Spleen (tissue), 11 donors: Measurements from ENCODE around the gene ATXN1. TPM values are rescaled to one million over a fixed set of nuclear protein-coding genes. Genes with fewer than 3 reads are reported as not detected.
"Not testable (repeated sequence)": the region's sequence is repeated elsewhere in the genome, so short reads cannot be mapped to it uniquely, and the experiment has no call there.

Experiments used
- DNase-seq: peaks from one replicate; pipeline ENCODE4 v3.0.0-alpha.2; 2020
- H3K27ac ChIP-seq, 8 donors: fragments of 200-600 bp; sonication (generic) in 7 of 8; 1 replicate in 4 of 8; 2 replicates in 4 of 8; pipeline versions ENCODE4 v1.5.0 to v1.8.0; 2016 to 2021; ENCODE audit warnings: inconsistent platforms in 4 of 8, mild to moderate bottlenecking in 4 of 8, moderate library complexity in 1 of 8
- H3K27me3 ChIP-seq, 7 donors: fragments of 200-600 bp; sonication (generic) in 6 of 7; replicated peaks in 1 of 7; 1 replicate in 4 of 7; 2 replicates in 3 of 7; pipeline versions ENCODE4 v1.5.0 to v1.8.0; 2016 to 2021; ENCODE audit warnings: inconsistent platforms in 3 of 7, mild to moderate bottlenecking in 1 of 7
- H3K36me3 ChIP-seq, 6 donors: fragments of 200-600 bp; sonication (generic) in 5 of 6; 1 replicate in 4 of 6; 2 replicates in 2 of 6; pipeline versions ENCODE4 v1.5.0 to v1.8.0; 2016 to 2021; ENCODE audit warnings: inconsistent platforms in 2 of 6
- H3K4me1 ChIP-seq, 6 donors: fragments of 200-600 bp; sonication (generic) in 5 of 6; 1 replicate in 3 of 6; 2 replicates in 3 of 6; pipeline versions ENCODE4 v1.5.0 to v1.8.0; 2016 to 2021; ENCODE audit warnings: inconsistent platforms in 3 of 6
- H3K4me3 ChIP-seq, 8 donors: fragments of 200-600 bp; sonication (generic) in 7 of 8; 1 replicate in 4 of 8; 2 replicates in 4 of 8; pipeline versions ENCODE4 v1.5.0 to v1.8.0; 2016 to 2021; ENCODE audit warnings: inconsistent platforms in 4 of 8, mild to moderate bottlenecking in 4 of 8, moderate library complexity in 2 of 8
- H3K9me3 ChIP-seq, 8 donors: fragments of 200-600 bp; sonication (generic) in 7 of 8; 1 replicate in 4 of 8; 2 replicates in 4 of 8; pipeline versions ENCODE4 v1.5.0 to v1.8.0; 2016 to 2021; ENCODE audit warnings: inconsistent platforms in 4 of 8
- POLR2A ChIP-seq, 3 donors: fragments of 450-650 bp; IDR thresholded peaks; one replicate each; pipeline ENCODE4 v1.5.1; 2017; ENCODE audit warnings: antibody characterized with exemption in 3 of 3, mild to moderate bottlenecking in 1 of 3
- POLR2AphosphoS5 ChIP-seq, 3 donors: sonication (generic); formaldehyde crosslinking; IDR thresholded peaks; one replicate each; pipeline ENCODE4 v1.5.1; 2017; ENCODE audit warnings: antibody characterized with exemption in 3 of 3
- WGBS, 5 donors: extraction: QIAGEN DNeasy Blood & Tissue Kit in 3 of 5; methylation state at CpG; one replicate each; pipeline versions ENCODE4 v1.1.5 to v1.1.7; 2013 to 2018; 5-methylcytosine and 5-hydroxymethylcytosine counted together
- intact Hi-C: fragments of 100-400 bp; cut with DNase I; formaldehyde crosslinking; loops from one replicate; pipeline ENCODE4 v1.15.0; 2023; ENCODE audit warnings: low total_unique reads
- polyA plus RNA-seq, 3 donors: library from polyadenylated mRNA; stranded (reverse); fragments of 200-250 nt; gene quantifications; one replicate each; pipeline ENCODE4 v1.2.1, GENCODE V29; 2013
- total RNA-seq, 7 donors: library from RNA; depleted of rRNA in 3 of 7; stranded (reverse); fragments of >200 nt in 3 of 7; fragmentation: NEBNext Ultra II Directional in 4 of 7; extraction: Animal tissue kit (Norgen Biotek cat#: 25700) in 4 of 7; gene quantifications; one replicate each; pipeline versions ENCODE4 v1.1.0 to v1.2.1, GENCODE V29; 2016 to 2021
- TF ChIP-seq, protein P1 (sequence below), 11 experiments: fragments of 200-600 bp in 7 of 11; fragments of 450-650 bp in 4 of 11; sonication (generic) in 4 of 11; IDR thresholded peaks in 8 of 11; conservative IDR thresholded peaks in 3 of 11; 1 replicate in 7 of 11; 2 replicates in 4 of 11; pipeline versions ENCODE4 v1.4.0 to v1.8.0; 2016 to 2021; ENCODE audit warnings: antibody characterized with exemption in 11 of 11, inconsistent platforms in 4 of 11, mild to moderate bottlenecking in 1 of 11
- donor health status: healthy with polysubstance abuse.
- donor health status: DM: no; HTN: no; CAD: no; lungs with moderate emphysema.
- donor health status: DM: no; HTN: no; CAD: no.
- donor health status: Bipolar disorder and iron deficiency.
- donor health status: healthy.
- donor health status: DM: no; HTN: no; CAD: no.
- donor health status: DM: yes; HTN: yes; CAD: no.

The ATXN1 gene
- total and polyA plus RNA-seq, 10 donors = 3.5 to 123 (median 73.9) TPM

DNA sequence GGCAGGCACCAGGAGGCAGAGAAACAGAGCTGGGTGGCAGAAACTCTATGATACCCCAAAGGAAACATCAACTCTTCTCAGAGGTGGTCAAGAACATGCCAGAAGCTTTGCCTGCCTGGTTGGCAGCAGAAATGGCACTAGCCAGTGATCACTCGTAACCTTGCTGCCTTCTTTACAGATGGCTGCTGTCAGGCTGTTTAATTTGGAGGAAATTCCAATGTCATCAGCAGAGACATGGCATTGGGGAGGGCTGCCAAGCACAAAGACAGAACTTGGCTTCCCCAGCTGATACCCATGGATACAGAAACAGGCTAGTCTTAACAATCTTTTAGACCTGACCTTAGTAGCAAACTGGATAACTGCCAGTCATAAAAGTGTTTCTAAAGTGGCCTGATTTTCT, 369.2 kb downstream of the ATXN1 start:
- no peak overlapping the region for H3K4me3 ChIP-seq
- no peaks in the 10 kb centered on the region for H3K27me3 ChIP-seq
- WGBS, 5 donors = 67 to 76% (median 71%) methylated on average over 1 of the region's 1 CpG; no CpG with 5 or more reads in 1 of the 5 donors
- no peaks in the 10 kb centered on the region for H3K9me3 ChIP-seq
- peak overlapping the region in 7 of 8 donors; percentile 55 to 74 (median 61) for H3K27ac ChIP-seq
- H3K36me3 ChIP-seq = peaks cover 0 to 3% (median 0%) of the 10 kb centered on the region in 6 donors
- intact Hi-C loops = no loop called here
- peaks cover 0 to 15% (median 7%) of the 10 kb centered on the region in 6 donors for H3K4me1 ChIP-seq
- TF ChIP-seq, protein P1, sequence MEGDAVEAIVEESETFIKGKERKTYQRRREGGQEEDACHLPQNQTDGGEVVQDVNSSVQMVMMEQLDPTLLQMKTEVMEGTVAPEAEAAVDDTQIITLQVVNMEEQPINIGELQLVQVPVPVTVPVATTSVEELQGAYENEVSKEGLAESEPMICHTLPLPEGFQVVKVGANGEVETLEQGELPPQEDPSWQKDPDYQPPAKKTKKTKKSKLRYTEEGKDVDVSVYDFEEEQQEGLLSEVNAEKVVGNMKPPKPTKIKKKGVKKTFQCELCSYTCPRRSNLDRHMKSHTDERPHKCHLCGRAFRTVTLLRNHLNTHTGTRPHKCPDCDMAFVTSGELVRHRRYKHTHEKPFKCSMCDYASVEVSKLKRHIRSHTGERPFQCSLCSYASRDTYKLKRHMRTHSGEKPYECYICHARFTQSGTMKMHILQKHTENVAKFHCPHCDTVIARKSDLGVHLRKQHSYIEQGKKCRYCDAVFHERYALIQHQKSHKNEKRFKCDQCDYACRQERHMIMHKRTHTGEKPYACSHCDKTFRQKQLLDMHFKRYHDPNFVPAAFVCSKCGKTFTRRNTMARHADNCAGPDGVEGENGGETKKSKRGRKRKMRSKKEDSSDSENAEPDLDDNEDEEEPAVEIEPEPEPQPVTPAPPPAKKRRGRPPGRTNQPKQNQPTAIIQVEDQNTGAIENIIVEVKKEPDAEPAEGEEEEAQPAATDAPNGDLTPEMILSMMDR (IDR thresholded peaks at IDR 0.05 in 8 of 11, conservative IDR thresholded peaks at IDR 0.05 in 3 of 11) = no peak
- TF ChIP-seq POLR2A (IDR thresholded peaks at IDR 0.05) = no peak
- peak in 1 of 3 donors; percentile 17 for TF ChIP-seq POLR2AphosphoS5 (IDR thresholded peaks at IDR 0.05)
- no peak for DNase-seq

DNA sequence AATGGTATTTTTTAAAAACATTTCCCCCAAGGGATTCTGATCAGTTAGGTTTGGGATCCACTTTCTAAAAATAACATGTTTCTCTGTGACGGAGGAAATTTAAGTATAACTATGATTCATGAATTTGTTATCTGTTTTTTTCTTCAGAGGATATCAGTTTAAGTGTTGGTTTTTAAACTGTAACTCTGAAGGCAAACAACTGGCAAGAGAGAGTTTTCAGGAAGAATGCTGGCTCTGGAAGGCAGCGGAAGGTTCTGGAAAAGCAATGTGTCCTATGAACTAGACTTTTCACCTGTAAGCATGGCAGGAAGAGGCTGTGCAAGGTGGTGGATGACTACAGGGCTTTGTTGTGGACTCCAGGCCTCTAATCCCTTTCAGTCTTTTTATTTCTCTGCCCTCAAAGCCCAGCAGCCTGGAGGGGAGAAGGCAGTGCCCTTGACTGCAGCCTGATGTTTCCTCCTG, 369.8 kb downstream of the ATXN1 start:
- H3K4me1 ChIP-seq = peaks cover 0 to 15% (median 7%) of the 10 kb centered on the region in 6 donors
- 29 to 73% (median 58%) methylated on average over 2 of the region's 2 CpGs for WGBS, 5 donors
- H3K27ac ChIP-seq = peak overlapping the region in 7 of 8 donors; percentile 55 to 74 (median 61)
- intact Hi-C loops = no loop called here
- no peaks in the 10 kb centered on the region for H3K9me3 ChIP-seq
- TF ChIP-seq POLR2A (IDR thresholded peaks at IDR 0.05) (no peak), POLR2AphosphoS5 (IDR thresholded peaks at IDR 0.05) (no peak)
- TF ChIP-seq, protein P1 (IDR thresholded peaks at IDR 0.05 in 8 of 11, conservative IDR thresholded peaks at IDR 0.05 in 3 of 11) = no peak
- no peak overlapping the region for H3K4me3 ChIP-seq
- no peaks in the 10 kb centered on the region for H3K27me3 ChIP-seq
- H3K36me3 ChIP-seq = peaks cover 0 to 3% (median 0%) of the 10 kb centered on the region in 6 donors
- no peak for DNase-seq

DNA sequence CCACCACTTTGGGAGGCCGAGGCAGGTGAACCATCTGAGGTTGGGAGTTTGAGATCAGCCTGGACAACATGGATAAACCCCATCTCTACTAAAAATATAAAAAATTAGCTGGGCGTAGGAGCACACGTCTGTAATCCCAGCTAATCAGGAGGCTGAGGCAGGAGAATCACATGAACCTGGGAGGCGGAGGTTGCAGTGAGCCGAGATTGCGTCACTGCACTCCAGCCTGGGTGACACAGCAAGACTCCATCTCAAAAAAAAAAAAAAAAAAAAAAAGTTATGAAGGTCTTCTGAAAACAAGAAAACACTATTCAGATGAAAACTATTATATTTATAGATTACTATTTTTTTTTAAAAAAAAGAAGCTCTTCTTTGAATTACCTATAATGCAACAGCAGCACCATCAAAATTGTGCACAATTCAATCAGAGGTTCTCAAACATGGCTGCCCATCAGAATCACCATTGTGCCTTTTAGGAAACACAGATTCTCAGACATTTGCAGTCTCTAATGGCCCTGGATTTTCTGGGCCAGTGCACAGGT, 370.3 kb downstream of the ATXN1 start:
- DNase-seq, H3K27me3 ChIP-seq, H3K9me3 ChIP-seq, H3K36me3 ChIP-seq, H3K4me3 ChIP-seq, intact Hi-C loops: not testable (repeated sequence)
- 92 to 98% (median 93%) methylated on average over 6 of the region's 6 CpGs for WGBS, 5 donors
- Histone ChIP-seq H3K27ac (peak overlapping the region in 5 of 8 donors; percentile 60 to 74 (median 68)), H3K4me1 (peaks cover 0 to 15% (median 7%) of the 10 kb centered on the region in 6 donors)

DNA sequence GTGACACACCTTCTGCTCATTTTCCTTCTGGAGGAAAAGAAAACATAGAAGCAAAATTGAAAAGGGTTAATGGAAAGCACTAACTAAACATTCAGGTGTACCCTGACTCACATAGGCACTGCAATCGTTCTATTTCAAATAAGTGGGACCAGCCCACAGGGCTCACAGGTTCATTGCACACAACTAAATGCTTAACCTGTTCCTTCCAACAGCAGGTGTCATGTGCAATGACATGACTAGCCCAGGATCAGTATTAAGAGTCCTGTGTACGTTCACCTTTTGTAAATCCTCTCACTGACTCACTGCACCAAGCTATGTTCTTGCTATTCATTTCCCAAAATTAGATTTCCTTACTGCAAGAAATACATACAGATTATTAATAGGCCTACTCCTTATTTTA, 371.6 kb downstream of the ATXN1 start:
- 90 to 100% (median 93%) methylated on average over 2 of the region's 2 CpGs for WGBS, 5 donors
- H3K27ac ChIP-seq = no peak overlapping the region
- intact Hi-C loops = no loop called here
- no peaks in the 10 kb centered on the region for H3K9me3 ChIP-seq
- no peak overlapping the region for H3K4me3 ChIP-seq
- H3K27me3 ChIP-seq = no peaks in the 10 kb centered on the region
- DNase-seq = no peak
- TF ChIP-seq POLR2A (IDR thresholded peaks at IDR 0.05) = no peak
- peaks cover 0 to 15% (median 7%) of the 10 kb centered on the region in 6 donors for H3K4me1 ChIP-seq
- peaks cover 0 to 8% (median 0%) of the 10 kb centered on the region in 6 donors for H3K36me3 ChIP-seq

DNA sequence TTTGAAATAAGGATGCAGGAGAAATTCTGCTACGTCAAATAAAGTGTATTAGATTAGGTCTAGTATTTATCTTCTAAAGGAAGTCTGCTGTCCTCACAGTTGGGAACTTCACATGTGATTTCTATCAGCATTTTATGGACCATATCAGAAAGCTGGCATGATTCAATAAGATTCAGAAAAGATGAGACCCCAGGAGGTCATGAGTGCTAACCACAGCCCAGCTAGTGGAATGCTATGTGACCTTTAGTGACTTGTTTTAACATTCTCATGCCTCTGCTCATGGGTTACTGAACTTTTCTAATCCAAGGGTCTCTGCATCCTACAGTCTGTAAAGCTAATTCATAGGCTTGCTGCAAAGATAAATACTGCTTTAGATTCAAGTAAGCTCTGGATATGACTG, 372.8 kb downstream of the ATXN1 start:
- DNase-seq = no peak
- Histone ChIP-seq H3K27ac (no peak overlapping the region), H3K4me1 (peaks cover 0 to 15% (median 7%) of the 10 kb centered on the region in 6 donors), H3K27me3 (no peaks in the 10 kb centered on the region), H3K4me3 (no peak overlapping the region), H3K36me3 (peaks cover 0 to 16% (median 0%) of the 10 kb centered on the region in 6 donors), H3K9me3 (no peaks in the 10 kb centered on the region)
- intact Hi-C loops = no loop called here
- 68 to 90% (median 85%) methylated on average over 1 of the region's 1 CpG for WGBS, 5 donors
- no peak for TF ChIP-seq POLR2A (IDR thresholded peaks at IDR 0.05)
